Naive thymus-derived CD4-positive, alpha-beta T cell (primary cell): Measurements from ENCODE around the gene ITPR1. TPM values are rescaled to one million over a fixed set of nuclear protein-coding genes. Genes with fewer than 3 reads are reported as not detected.

ENCODE experiments used
- ATAC-seq: fragments of 150-1000 bp; cut with Tn5 transposase; 2 replicates; pipeline ENCODE4 v1.10.0; 2021; ENCODE audit warnings: mild to moderate bottlenecking, moderate library complexity
- CTCF ChIA-PET: fragments of 350-600 bp; sonication (Branson Sonifier 250); formaldehyde crosslinking; loops from one replicate; lab custom pipeline; 2021; ENCODE audit warnings: antibody characterized with exemption; lab: Charles Lee
- POLR2A ChIA-PET: fragments of 350-600 bp; sonication (Branson Sonifier 250); formaldehyde crosslinking; loops from one replicate; lab custom pipeline; 2021; ENCODE audit warnings: antibody characterized with exemption, inconsistent platforms; lab: Charles Lee
- DNase-seq, 9 donors: peaks; one replicate each; pipeline versions ENCODE4 v3.0.0 to v3.0.0-alpha.2; 2020 to 2022; ENCODE audit warnings: mixed read lengths in 1 of 9
- H3K27ac ChIP-seq: one replicate; pipeline ENCODE4 v1.7.0; 2013; ENCODE audit warnings: mild to moderate bottlenecking, low read depth, low read length, moderate library complexity
- H3K27me3 ChIP-seq, 2 donors: one replicate each; pipeline ENCODE4 v1.7.0; 2013; ENCODE audit warnings: low read length in 2 of 2, mild to moderate bottlenecking in 2 of 2, moderate library complexity in 2 of 2; ENCODE audit not compliant: control insufficient read depth in 2 of 2, insufficient read depth in 2 of 2
- H3K36me3 ChIP-seq, 3 experiments: 1 replicate in 2 of 3; 2 replicates in 1 of 3; pipeline ENCODE4 v1.7.0; 2013; ENCODE audit warnings: low read length in 3 of 3, mild to moderate bottlenecking in 3 of 3, moderate library complexity in 1 of 3; ENCODE audit not compliant: insufficient read depth in 3 of 3, control insufficient read depth in 2 of 3
- H3K4me1 ChIP-seq, 2 donors: one replicate each; pipeline ENCODE4 v1.7.0; 2013; ENCODE audit warnings: low read length in 2 of 2, mild to moderate bottlenecking in 2 of 2, moderate library complexity in 1 of 2; ENCODE audit not compliant: control insufficient read depth in 2 of 2, insufficient read depth in 2 of 2
- H3K4me3 ChIP-seq: 2 replicates; pipeline ENCODE4 v1.7.0; 2013; ENCODE audit warnings: mild to moderate bottlenecking, low read length
- H3K9me3 ChIP-seq, 3 experiments: 1 replicate in 2 of 3; 2 replicates in 1 of 3; pipeline ENCODE4 v1.7.0; 2013; ENCODE audit warnings: low read length in 3 of 3; ENCODE audit not compliant: control insufficient read depth in 2 of 3
- H3K27ac Mint-ChIP-seq, 9 donors: one replicate each; pipeline ENCODE4 v1.8.0; 2020 to 2022; ENCODE audit warnings: mixed read lengths in 9 of 9, mild to moderate bottlenecking in 8 of 9, moderate library complexity in 5 of 9, inconsistent platforms in 2 of 9
- H3K27me3 Mint-ChIP-seq, 5 donors: one replicate each; pipeline ENCODE4 v1.8.0; 2021 to 2022; ENCODE audit warnings: mixed read lengths in 5 of 5, mild to moderate bottlenecking in 1 of 5
- H3K36me3 Mint-ChIP-seq, 5 donors: one replicate each; pipeline ENCODE4 v1.8.0; 2020 to 2022; ENCODE audit warnings: mixed read lengths in 5 of 5, mild to moderate bottlenecking in 3 of 5, inconsistent platforms in 1 of 5
- H3K4me1 Mint-ChIP-seq, 7 donors: one replicate each; pipeline ENCODE4 v1.8.0; 2020 to 2022; ENCODE audit warnings: mixed read lengths in 7 of 7, mild to moderate bottlenecking in 3 of 7, inconsistent platforms in 1 of 7
- H3K4me3 Mint-ChIP-seq, 10 donors: one replicate each; pipeline ENCODE4 v1.8.0; 2020 to 2022; ENCODE audit warnings: mild to moderate bottlenecking in 10 of 10, mixed read lengths in 10 of 10, moderate library complexity in 6 of 10, inconsistent platforms in 2 of 10
- H3K9me3 Mint-ChIP-seq, 11 donors: one replicate each; pipeline ENCODE4 v1.8.0; 2020 to 2022; ENCODE audit warnings: mixed read lengths in 11 of 11, mild to moderate bottlenecking in 4 of 11, inconsistent platforms in 1 of 11, moderate library complexity in 1 of 11
- intact Hi-C, 2 donors: fragments of 100-400 bp; cut with micrococcal nuclease; formaldehyde crosslinking; loops; one replicate each; pipeline ENCODE4 v1.15.1; 2023
- polyA plus RNA-seq, 2 donors: library from polyadenylated mRNA; unstranded; fragments of 300-500 nt; fragmentation: Illumina TruSeq; gene quantifications; one replicate each; pipeline ENCODE4 v1.2.3, GENCODE V29; 2021
- total RNA-seq, 6 experiments: library from RNA in 5 of 6; stranded (reverse) in 5 of 6; gene quantifications; 1 replicate in 5 of 6; 2 replicates in 1 of 6; pipeline ENCODE4 v1.2.3 and lab custom pipeline; 2021 to 2026

Gene ITPR1
- total and polyA plus RNA-seq, 7 experiments from 2014 or later, result 15.1 to 118 (median 83.8) TPM

DNA sequence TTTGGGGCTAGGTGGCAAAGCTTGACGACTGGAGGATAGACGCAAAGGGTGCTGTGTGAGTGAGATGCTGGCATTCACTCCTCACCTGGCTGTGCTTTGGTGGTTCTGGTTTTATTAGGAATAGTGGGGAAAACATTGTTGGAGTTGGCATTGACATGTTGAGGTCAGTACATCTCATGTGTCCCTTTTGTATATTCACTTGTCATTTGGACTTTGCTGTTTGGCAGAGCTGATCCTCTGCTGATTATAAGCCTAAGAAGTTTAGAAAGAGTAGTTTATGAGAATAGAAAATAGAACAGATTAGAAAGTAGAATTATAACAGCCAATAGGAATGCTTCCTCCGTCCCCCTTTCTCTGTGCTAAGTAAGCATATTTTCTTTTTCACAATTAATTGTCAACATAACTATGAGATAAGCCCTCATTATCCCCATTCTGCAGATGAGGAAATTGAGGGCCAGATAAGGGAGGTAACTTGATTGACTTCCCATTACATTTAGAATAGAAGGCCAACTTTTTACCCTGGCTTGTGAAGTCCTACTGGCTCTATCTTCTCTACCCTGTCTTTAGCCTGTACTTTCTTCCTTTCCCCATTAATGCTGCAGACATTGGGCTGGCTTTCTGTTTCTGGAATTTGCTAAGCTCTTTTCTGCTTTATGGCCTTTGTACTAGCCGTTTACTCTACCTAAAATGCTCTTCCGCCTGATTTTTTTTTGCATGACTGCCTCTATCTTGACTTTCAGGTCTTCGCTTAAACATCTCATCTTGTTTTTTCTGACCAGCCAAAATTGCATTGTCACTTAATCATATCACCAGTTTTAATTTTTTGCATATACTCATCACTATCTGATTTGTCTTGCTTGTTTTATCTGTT is 12.8 kb downstream of the ITPR1 start:
- peaks cover 18 to 22% of the 10 kb centered on the region in 2 donors for H3K4me1 ChIP-seq
- H3K4me1 Mint-ChIP-seq, result peaks cover 46 to 74% (median 64%) of the 10 kb centered on the region in 7 donors

DNA sequence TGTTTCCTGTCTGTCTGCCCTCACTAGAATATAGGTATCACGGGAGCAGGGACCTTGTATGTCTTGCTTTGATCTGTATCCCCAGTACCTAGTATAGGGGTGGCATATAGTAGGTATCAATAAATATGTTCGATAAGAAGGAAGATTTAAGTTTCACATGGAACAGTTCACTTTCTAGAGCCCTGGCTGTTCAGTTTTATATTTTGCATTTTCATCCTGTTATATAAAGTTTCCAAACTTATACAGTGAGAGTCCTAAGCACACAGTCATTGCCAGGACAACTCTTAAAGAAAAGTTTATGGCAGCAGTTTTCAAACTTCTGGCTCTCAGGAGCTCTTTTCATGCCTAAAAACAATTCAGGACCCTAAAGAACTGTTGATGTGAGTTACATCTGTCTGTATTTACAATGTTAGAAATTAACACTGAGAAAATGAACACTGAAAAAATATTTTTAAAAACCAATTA is 13.4 kb downstream of the ITPR1 start:
- DNase-seq, result no peak
- H3K4me3 ChIP-seq, result no peak overlapping the region
- POLR2A ChIA-PET, result interaction anchor here (0.8 to 8.2 kb wide), 4 partner anchors 11 to 199 kb away, joined by 3 to 96 read pairs (median 22); partner anchors contain the start of genes ITPR1 and SUMF1
- Mint-ChIP-seq H3K36me3 (peaks cover 4 to 20% (median 9%) of the 10 kb centered on the region in 5 donors), H3K27ac (peak overlapping the region in 6 of 9 donors; percentile 10 to 95 (median 73)), H3K27me3 (no peaks in the 10 kb centered on the region), H3K4me1 (peaks cover 46 to 78% (median 67%) of the 10 kb centered on the region in 7 donors), H3K9me3 (no peaks in the 10 kb centered on the region), H3K4me3 (peak overlapping the region in 6 of 10 donors; percentile 1 to 94 (median 24))
- peaks cover 18 to 22% of the 10 kb centered on the region in 2 donors for H3K4me1 ChIP-seq
- CTCF ChIA-PET, result no interaction called here
- no peaks in the 10 kb centered on the region for H3K9me3 ChIP-seq
- no peak for ATAC-seq
- H3K36me3 ChIP-seq, result no peaks in the 10 kb centered on the region
- intact Hi-C loops, result no loop called here
- H3K27me3 ChIP-seq, result no peaks in the 10 kb centered on the region
- no peak overlapping the region for H3K27ac ChIP-seq

More for the DNA sequence above, 12.8 kb downstream of the ITPR1 start:
- CTCF ChIA-PET, result interaction anchor here (0.6 to 1.8 kb wide), 4 partner anchors 11 to 86 kb away, joined by 3 to 10 read pairs (median 4); no protein-coding TSS in a partner anchor
- POLR2A ChIA-PET, result interaction anchor here (0.8 to 8.2 kb wide), 5 partner anchors 11 to 198 kb away, joined by 3 to 96 read pairs (median 4); partner anchors contain the start of genes ITPR1 and SUMF1
- Histone ChIP-seq H3K27me3 (no peaks in the 10 kb centered on the region), H3K4me3 (no peak overlapping the region), H3K36me3 (no peaks in the 10 kb centered on the region), H3K9me3 (no peaks in the 10 kb centered on the region), H3K27ac (peak overlapping the region; percentile 79)
- Mint-ChIP-seq H3K27me3 (no peaks in the 10 kb centered on the region), H3K36me3 (peaks cover 4 to 21% (median 9%) of the 10 kb centered on the region in 5 donors), H3K9me3 (no peaks in the 10 kb centered on the region), H3K27ac (peak overlapping the region in 8 of 9 donors; percentile 40 to 96 (median 80)), H3K4me3 (peak overlapping the region; percentile 18 to 94 (median 36))
- DNase-seq (no peak), ATAC-seq (no peak)
- intact Hi-C loops, result no loop called here

GRCh38 chr3:4507024-4507596 is 14.0 kb downstream of the ITPR1 start:
- DNase-seq (no peak), ATAC-seq (no peak)
- no peak overlapping the region for H3K4me3 ChIP-seq
- Mint-ChIP-seq H3K27me3 (no peaks in the 10 kb centered on the region), H3K27ac (peak overlapping the region in 1 of 9 donors; percentile 26), H3K9me3 (no peaks in the 10 kb centered on the region), H3K4me3 (peak overlapping the region in 1 of 10 donors; percentile 23), H3K4me1 (peaks cover 46 to 83% (median 71%) of the 10 kb centered on the region in 7 donors), H3K36me3 (peaks cover under 1 to 20% (median 9%) of the 10 kb centered on the region in 5 donors)
- ChIA-PET POLR2A (interaction anchor here (4.5 to 8.2 kb wide), 2 partner anchors 11 to 12 kb away, joined by 41 to 96 read pairs; partner anchors contain the start of gene ITPR1), CTCF (interaction anchor here (0.7 kb wide), 1 partner anchor 53 kb away, joined by 3 read pairs; no protein-coding TSS in a partner anchor)
- H3K27me3 ChIP-seq, result no peaks in the 10 kb centered on the region
- H3K27ac ChIP-seq, result no peak overlapping the region
- intact Hi-C loops, result no loop called here
- no peaks in the 10 kb centered on the region for H3K36me3 ChIP-seq
- no peaks in the 10 kb centered on the region for H3K9me3 ChIP-seq
- peaks cover 18 to 22% of the 10 kb centered on the region in 2 donors for H3K4me1 ChIP-seq

- CTCF ChIA-PET, result interaction anchor here (2.0 kb wide), 1 partner anchor 15 kb away, joined by 8 read pairs; the partner anchor contains the start of gene ITPR1
- Histone ChIP-seq H3K27me3 (no peaks in the 10 kb centered on the region), H3K9me3 (no peaks in the 10 kb centered on the region), H3K4me1 (peaks cover 18 to 22% of the 10 kb centered on the region in 2 donors), H3K36me3 (no peaks in the 10 kb centered on the region), H3K4me3 (no peak overlapping the region), H3K27ac (no peak overlapping the region)
- POLR2A ChIA-PET, result interaction anchor here (0.6 to 8.2 kb wide), 5 partner anchors 10 to 46 kb away, joined by 3 to 96 read pairs (median 5); partner anchors contain the start of gene ITPR1
- no peak for ATAC-seq
- Mint-ChIP-seq H3K27ac (peak overlapping the region in 1 of 9 donors; percentile 26), H3K36me3 (peaks cover 0 to 20% (median 9%) of the 10 kb centered on the region in 5 donors), H3K9me3 (no peaks in the 10 kb centered on the region), H3K4me3 (peak overlapping the region in 1 of 10 donors; percentile 22), H3K4me1 (peaks cover 44 to 87% (median 72%) of the 10 kb centered on the region in 7 donors), H3K27me3 (no peaks in the 10 kb centered on the region)
- intact Hi-C loops, result no loop called here
- no peak for DNase-seq
Measured at GRCh38 chr3:4508048-4508981, 15.2 kb downstream of the ITPR1 start.

DNA sequence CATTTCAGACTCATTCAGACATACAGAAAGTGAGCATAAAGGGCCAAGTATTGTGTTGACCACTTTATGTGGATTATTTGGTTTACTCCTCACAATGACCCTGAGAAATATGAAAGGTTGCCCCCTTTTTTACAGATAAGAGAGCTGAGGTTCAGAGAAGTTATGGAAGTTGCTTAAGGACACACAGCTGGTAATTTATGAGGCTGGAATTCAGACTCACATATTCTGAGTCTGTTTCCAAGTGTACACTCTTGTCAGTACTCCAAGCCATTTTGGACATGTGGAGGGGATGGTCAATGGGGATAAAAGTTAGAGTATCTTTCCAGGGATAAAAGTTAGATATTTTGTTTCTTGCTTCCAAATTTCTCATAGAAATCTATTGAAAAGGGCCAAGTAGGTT is 15.9 kb downstream of the ITPR1 start:
- Histone ChIP-seq H3K9me3 (no peaks in the 10 kb centered on the region), H3K27ac (no peak overlapping the region), H3K4me3 (no peak overlapping the region), H3K4me1 (peaks cover 13 to 19% of the 10 kb centered on the region in 2 donors), H3K36me3 (no peaks in the 10 kb centered on the region), H3K27me3 (no peaks in the 10 kb centered on the region)
- H3K27ac Mint-ChIP-seq, result peak overlapping the region in 1 of 9 donors; percentile 51
- H3K4me1 Mint-ChIP-seq, result peaks cover 37 to 83% (median 66%) of the 10 kb centered on the region in 7 donors
- H3K27me3 Mint-ChIP-seq, result no peaks in the 10 kb centered on the region
- intact Hi-C loops, result no loop called here
- no peaks in the 10 kb centered on the region for H3K9me3 Mint-ChIP-seq
- ATAC-seq, result no peak
- ChIA-PET POLR2A (interaction anchor here (0.6 to 8.2 kb wide), 4 partner anchors 10 to 46 kb away, joined by 3 to 96 read pairs (median 4); partner anchors contain the start of gene ITPR1), CTCF (interaction anchor here (2.0 kb wide), 1 partner anchor 15 kb away, joined by 8 read pairs; the partner anchor contains the start of gene ITPR1)
- peaks cover 0 to 20% (median 9%) of the 10 kb centered on the region in 5 donors for H3K36me3 Mint-ChIP-seq
- DNase-seq, result no peak
- H3K4me3 Mint-ChIP-seq, result no peak overlapping the region
